Common myeloid progenitor, CD34-positive (primary cell): ENCODE data around the gene WASF1. TPM values are rescaled to one million over a fixed set of nuclear protein-coding genes. Genes with fewer than 3 reads are reported as not detected.

Source experiments
- CTCF ChIA-PET: fragments of 350-600 bp; sonication (Branson Sonifier 250); formaldehyde crosslinking; loops from one replicate; lab custom pipeline; 2021; ENCODE audit warnings: antibody characterized with exemption; lab: Charles Lee
- POLR2A ChIA-PET: fragments of 350-600 bp; sonication (Branson Sonifier 250); formaldehyde crosslinking; loops from one replicate; lab custom pipeline; 2021; ENCODE audit warnings: antibody characterized with exemption; lab: Charles Lee
- DNase-seq, 3 donors: peaks; one replicate each; pipeline versions ENCODE4 v3.0.0 to v3.0.0-alpha.2; 2013
- H3K27ac ChIP-seq, 2 experiments: 1 replicate in 1 of 2; 2 replicates in 1 of 2; pipeline ENCODE4 v1.7.0; 2013; ENCODE audit warnings: inconsistent platforms in 2 of 2, low read length in 2 of 2, mild to moderate bottlenecking in 2 of 2, low read depth in 1 of 2, moderate library complexity in 1 of 2; ENCODE audit not compliant: severe bottlenecking in 2 of 2, insufficient read depth in 1 of 2, poor library complexity in 1 of 2
- H3K27me3 ChIP-seq, 5 experiments: replicated peaks in 2 of 5; 1 replicate in 3 of 5; 2 replicates in 2 of 5; pipeline versions ENCODE4 v1.6.1 to v1.7.0; 2013; ENCODE audit warnings: low read length in 4 of 5, mild to moderate bottlenecking in 2 of 5, moderate library complexity in 2 of 5, inconsistent platforms in 1 of 5; ENCODE audit not compliant: insufficient read depth in 5 of 5, control insufficient read depth in 4 of 5
- H3K36me3 ChIP-seq, 4 experiments: 1 replicate in 2 of 4; 2 replicates in 2 of 4; pipeline versions ENCODE4 v1.6.1 to v1.7.0; 2013; ENCODE audit warnings: low read length in 3 of 4, control low read depth in 1 of 4, mild to moderate bottlenecking in 1 of 4; ENCODE audit not compliant: control insufficient read depth in 4 of 4, insufficient read depth in 4 of 4
- H3K4me1 ChIP-seq, 4 experiments: 1 replicate in 3 of 4; 2 replicates in 1 of 4; pipeline versions ENCODE4 v1.6.1 to v1.7.1; 2013; ENCODE audit warnings: low read length in 3 of 4, mild to moderate bottlenecking in 3 of 4, control low read depth in 1 of 4, inconsistent platforms in 1 of 4, moderate library complexity in 1 of 4; ENCODE audit not compliant: control insufficient read depth in 4 of 4, insufficient read depth in 4 of 4; ENCODE audit errors: control extremely low read depth in 1 of 4
- H3K4me3 ChIP-seq, 7 experiments: 1 replicate in 4 of 7; 2 replicates in 3 of 7; pipeline versions ENCODE4 v1.5.1 to v1.7.0; 2013; ENCODE audit warnings: mild to moderate bottlenecking in 7 of 7, low read length in 6 of 7, moderate library complexity in 6 of 7, inconsistent platforms in 2 of 7, low read depth in 2 of 7, control low read depth in 1 of 7; ENCODE audit not compliant: insufficient read depth in 4 of 7, control insufficient read depth in 1 of 7; ENCODE audit errors: extremely low read depth in 1 of 7
- H3K9me3 ChIP-seq, 5 experiments: 1 replicate in 4 of 5; 2 replicates in 1 of 5; pipeline versions ENCODE4 v1.6.1 to v1.7.1; 2013; ENCODE audit warnings: low read length in 4 of 5, mild to moderate bottlenecking in 2 of 5, inconsistent platforms in 1 of 5, low read depth in 1 of 5, moderate library complexity in 1 of 5; ENCODE audit not compliant: control insufficient read depth in 4 of 5, insufficient read depth in 2 of 5; ENCODE audit errors: control extremely low read depth in 1 of 5
- WGBS: methylation state at CpG from one replicate; pipeline ENCODE4 v1.1.5; 2013; ENCODE audit not compliant: insufficient coverage; 5-methylcytosine and 5-hydroxymethylcytosine counted together
- polyA plus RNA-seq: library from polyadenylated mRNA; unstranded; fragments of 120-200 nt; gene quantifications from one replicate; pipeline ENCODE4 v1.2.1, GENCODE V29; 2013

WASF1 gene
- polyA plus RNA-seq: 30.9 TPM

DNA sequence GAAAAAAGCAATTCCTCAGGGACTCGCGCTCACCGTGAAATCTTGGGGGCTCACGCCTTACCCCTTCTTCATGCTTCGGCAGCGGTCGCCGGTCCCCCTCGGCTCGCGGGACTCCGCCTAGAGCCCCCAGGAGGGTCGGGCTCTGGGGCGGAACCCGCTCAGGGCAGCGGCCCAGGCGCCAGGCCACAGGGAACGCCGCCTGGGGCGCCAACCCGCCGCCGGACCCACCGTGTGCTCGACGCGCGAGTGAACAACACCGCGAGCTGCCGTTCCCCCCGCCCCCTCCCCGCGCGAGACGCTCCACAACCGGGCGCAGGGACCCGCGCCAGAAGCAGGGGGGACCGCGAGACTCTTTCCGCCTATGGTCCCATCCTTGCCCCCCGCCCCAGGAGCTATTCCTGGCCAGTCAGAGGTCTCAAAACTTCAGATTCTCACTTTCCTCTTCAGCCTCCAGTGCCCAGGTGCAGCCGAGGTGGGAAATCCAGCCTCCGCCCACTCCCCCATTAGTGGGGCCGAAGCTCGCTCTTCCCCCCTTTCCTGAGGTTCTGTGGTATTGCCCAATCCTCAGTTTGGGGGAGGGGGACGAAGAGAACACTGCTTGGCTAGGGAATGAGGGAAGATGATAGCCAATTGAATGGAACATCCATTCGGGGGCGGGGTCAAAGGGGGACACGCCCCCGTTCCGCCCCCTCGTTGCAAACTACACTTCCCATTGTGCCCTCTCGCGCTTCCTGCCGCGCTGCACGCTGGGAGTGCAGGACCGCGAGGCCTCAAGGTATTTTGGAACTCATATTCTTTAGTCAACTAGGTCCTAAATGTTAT lies at the start of gene WASF1:
TSS of gene WASF1 (minus strand) at position 265 of the 822 bp plus-strand sequence. CDS start 52,069 bp downstream, outside the sequence.
- peak within 1 kb of the TSS; percentile 89 to 100 (median 98) for H3K4me3 ChIP-seq
- peak within 1 kb of the TSS; percentile 90 to 97 for H3K27ac ChIP-seq
- ChIA-PET CTCF (interaction anchor here (1.0 to 2.0 kb wide), 7 partner anchors 10 to 247 kb away, joined by 3 to 8 read pairs (median 3); no protein-coding TSS in a partner anchor), POLR2A (interaction anchor here (1.8 kb wide), 1 partner anchor 210 kb away, joined by 6 read pairs; no protein-coding TSS in a partner anchor)
- H3K4me1 ChIP-seq: peaks cover 17 to 43% (median 29%) of the 10 kb centered on the region in 4 experiments
- H3K9me3 ChIP-seq: no peaks in the 10 kb centered on the region
- under 1% methylated on average over 57 of the region's 62 CpGs for WGBS
- H3K27me3 ChIP-seq: no peaks in the 10 kb centered on the region
- peak; percentile 94 to 97 (median 97) for DNase-seq
- peaks cover 0 to 7% (median 3%) of the 10 kb centered on the region in 4 experiments for H3K36me3 ChIP-seq

DNA sequence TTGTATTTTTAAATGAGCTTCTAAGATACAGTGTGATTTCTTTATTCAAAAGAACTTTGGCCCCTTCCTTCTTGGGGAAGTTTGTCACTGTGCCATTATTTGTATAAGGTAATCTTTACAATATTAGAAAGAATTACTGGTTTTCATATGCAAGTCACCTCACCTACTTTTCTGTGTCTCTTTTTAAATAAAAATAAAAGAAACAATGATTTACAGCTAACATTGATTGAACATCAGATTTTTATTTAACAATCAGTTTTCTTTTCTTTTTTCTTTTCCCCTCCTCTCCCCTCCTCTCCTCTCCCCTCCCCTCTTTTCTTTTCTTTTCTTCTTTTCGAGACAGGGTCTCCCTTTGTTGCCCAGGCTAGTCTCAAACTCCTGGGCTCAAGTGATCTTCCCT lies 46.8 kb upstream of the WASF1 start:
- DNase-seq: no peak
- CTCF ChIA-PET: interaction anchor here (1.1 kb wide), 1 partner anchor 12 kb away, joined by 3 read pairs; no protein-coding TSS in a partner anchor
- Histone ChIP-seq H3K27ac (no peak overlapping the region), H3K4me1 (no peaks in the 10 kb centered on the region), H3K4me3 (no peak overlapping the region), H3K36me3 (peaks cover 20 to 52% (median 35%) of the 10 kb centered on the region in 4 experiments), H3K27me3 (no peaks in the 10 kb centered on the region), H3K9me3 (no peaks in the 10 kb centered on the region)
- POLR2A ChIA-PET: no interaction called here
- WGBS: 100% methylated on average over 1 of the region's 1 CpG

DNA sequence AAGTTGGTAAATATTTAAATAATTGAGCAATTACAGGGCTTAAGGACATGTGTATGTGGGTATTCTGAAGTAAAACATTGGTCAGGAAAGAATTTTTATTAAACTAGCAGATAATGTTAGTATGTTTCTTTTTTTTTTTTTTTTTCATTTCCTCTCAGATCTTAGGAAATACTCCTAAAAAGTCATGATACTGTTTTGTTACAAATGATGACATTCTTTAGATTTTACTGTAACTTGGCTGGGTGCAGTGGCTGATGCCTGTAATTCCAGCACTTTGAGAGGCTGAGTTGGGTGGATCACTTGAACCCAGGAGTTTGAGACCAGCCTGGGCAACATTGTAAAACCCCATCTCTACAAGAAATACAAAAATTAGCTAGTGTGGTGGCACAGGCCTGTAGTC lies 42.3 kb upstream of the WASF1 start:
- Histone ChIP-seq H3K27ac (no peak overlapping the region), H3K4me3 (no peak overlapping the region), H3K36me3 (peaks cover 12 to 55% (median 40%) of the 10 kb centered on the region in 4 experiments), H3K27me3 (no peaks in the 10 kb centered on the region), H3K4me1 (no peaks in the 10 kb centered on the region), H3K9me3 (no peaks in the 10 kb centered on the region)
- DNase-seq: no peak
- ChIA-PET POLR2A (no interaction called here), CTCF (no interaction called here)

DNA sequence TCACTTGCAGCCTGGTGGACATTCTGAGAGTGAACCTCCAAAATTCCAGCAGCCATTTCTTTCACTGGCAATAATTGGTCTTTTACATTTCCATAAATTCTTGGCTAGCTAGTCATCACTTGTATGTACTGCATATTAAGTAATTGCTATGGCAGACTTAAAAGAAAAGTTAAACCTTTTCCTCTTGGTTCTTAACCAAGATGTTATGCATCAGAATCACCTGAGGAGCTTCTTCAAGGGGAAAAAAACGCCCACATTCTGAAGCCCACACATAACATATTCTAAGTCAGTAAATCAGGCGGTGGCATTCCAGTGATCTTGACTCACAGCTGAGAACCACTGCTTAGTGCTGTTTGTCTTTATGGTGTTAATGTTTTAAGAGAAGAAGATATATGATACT lies 37.8 kb upstream of the WASF1 start:
- no peaks in the 10 kb centered on the region for H3K4me1 ChIP-seq
- peaks cover 13 to 77% (median 51%) of the 10 kb centered on the region in 4 experiments for H3K36me3 ChIP-seq
- no CpG with 5 or more reads among the region's 2 CpGs for WGBS
- no peaks in the 10 kb centered on the region for H3K9me3 ChIP-seq
- H3K4me3 ChIP-seq: no peak overlapping the region
- H3K27ac ChIP-seq: no peak overlapping the region
- DNase-seq: no peak
- no peaks in the 10 kb centered on the region for H3K27me3 ChIP-seq
- CTCF ChIA-PET: interaction anchor here (1.4 to 2.5 kb wide), 2 partner anchors 10 to 35 kb away, joined by 3 to 10 read pairs; no protein-coding TSS in a partner anchor
- POLR2A ChIA-PET: no interaction called here

DNA sequence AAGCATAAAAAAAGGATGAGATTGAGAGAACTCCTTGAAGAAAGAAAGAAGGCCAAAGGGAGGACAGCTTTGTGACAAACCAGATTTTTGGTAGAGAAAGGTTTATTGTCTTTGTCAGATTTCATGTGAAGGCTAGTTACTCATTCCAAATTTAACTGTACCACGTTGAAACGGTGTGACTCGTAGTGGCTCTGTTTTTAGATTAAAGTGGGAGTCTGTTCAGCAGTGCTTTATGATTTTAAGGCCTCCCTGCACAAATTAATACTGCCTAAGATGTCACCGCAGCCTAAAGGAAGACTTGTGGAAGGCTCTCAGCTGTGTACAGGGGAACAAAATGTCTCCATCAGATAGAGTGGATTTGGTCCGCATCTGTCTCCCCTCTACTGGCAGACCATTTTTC lies 36.7 kb upstream of the WASF1 start:
- 100% methylated on average over 1 of the region's 5 CpGs for WGBS
- Histone ChIP-seq H3K9me3 (no peaks in the 10 kb centered on the region), H3K4me1 (no peaks in the 10 kb centered on the region), H3K27me3 (no peaks in the 10 kb centered on the region), H3K27ac (no peak overlapping the region), H3K36me3 (peaks cover 15 to 76% (median 56%) of the 10 kb centered on the region in 4 experiments), H3K4me3 (no peak overlapping the region)
- ChIA-PET CTCF (interaction anchor here (0.8 to 2.5 kb wide), 5 partner anchors 9 to 34 kb away, joined by 3 to 10 read pairs (median 3); no protein-coding TSS in a partner anchor), POLR2A (no interaction called here)
- no peak for DNase-seq

DNA sequence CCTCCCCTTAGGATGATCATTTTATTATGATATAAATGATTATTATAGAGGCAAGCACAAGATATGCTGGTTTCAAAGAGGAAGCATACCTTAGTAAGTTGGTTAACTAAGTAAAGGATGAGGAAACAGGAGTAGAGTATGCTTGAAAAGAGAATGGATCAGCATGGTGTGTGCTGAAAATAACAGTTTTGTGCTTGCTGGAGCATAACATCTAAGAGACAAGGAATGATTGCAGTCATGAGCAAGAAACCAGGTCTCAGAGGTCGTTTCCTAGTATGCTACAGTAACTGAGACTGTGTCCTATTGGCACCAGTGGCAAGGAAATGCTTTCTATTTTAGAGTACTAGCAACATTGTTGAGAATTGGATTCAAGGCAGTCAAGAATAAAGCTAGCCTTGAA lies 34.9 kb upstream of the WASF1 start:
- ChIA-PET CTCF (interaction anchor here (1.3 to 2.6 kb wide), 2 partner anchors 12 to 36 kb away, joined by 3 to 8 read pairs; partner anchors contain the start of gene WASF1), POLR2A (no interaction called here)
- no peak for DNase-seq
- Histone ChIP-seq H3K9me3 (no peaks in the 10 kb centered on the region), H3K36me3 (peaks cover 19 to 76% (median 57%) of the 10 kb centered on the region in 4 experiments), H3K27ac (no peak overlapping the region), H3K4me1 (no peaks in the 10 kb centered on the region), H3K27me3 (no peaks in the 10 kb centered on the region), H3K4me3 (no peak overlapping the region)
- 100% methylated on average over 1 of the region's 1 CpG for WGBS

DNA sequence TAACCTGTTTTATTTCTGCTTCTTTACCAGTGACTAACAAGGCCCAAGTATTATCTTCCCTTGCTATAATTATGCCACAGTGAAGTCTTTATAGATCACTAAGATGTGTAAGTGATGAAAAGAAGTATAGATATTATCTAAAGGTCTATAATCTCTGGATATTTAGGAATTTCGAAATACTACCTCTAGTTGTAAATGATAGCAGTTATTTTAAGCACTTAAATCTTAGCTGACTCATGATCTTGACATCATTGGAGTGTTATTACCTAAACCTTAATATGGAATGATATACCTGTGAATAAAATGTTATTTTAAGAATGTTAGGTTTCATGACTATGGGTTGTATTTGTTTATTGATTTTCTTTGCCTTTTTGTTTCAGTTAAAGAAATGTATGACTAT lies 32.3 kb upstream of the WASF1 start:
- ChIA-PET CTCF (interaction anchor here (1.1 to 1.3 kb wide), 2 partner anchors 11 kb away, joined by 3 to 4 read pairs; no protein-coding TSS in a partner anchor), POLR2A (no interaction called here)
- Histone ChIP-seq H3K27ac (no peak overlapping the region), H3K36me3 (peaks cover 17 to 75% (median 52%) of the 10 kb centered on the region in 4 experiments), H3K4me1 (no peaks in the 10 kb centered on the region), H3K27me3 (no peaks in the 10 kb centered on the region), H3K4me3 (no peak overlapping the region), H3K9me3 (no peaks in the 10 kb centered on the region)
- WGBS: no CpG with 5 or more reads among the region's 1 CpG
- DNase-seq: no peak
